Stimulated activated CD8-positive, alpha-beta memory T cell treated with anti-CD3 and anti-CD28 coated beads, Interleukin-12 subunit alpha, Interleukin-12 subunit beta, amount 100 ng/mL, for 24 hours (primary cell): ENCODE measurements around the gene CST4.
"Not testable (repeated sequence)": the region's sequence is repeated elsewhere in the genome, so short reads cannot be mapped to it uniquely, and the experiment has no call there.

ENCODE experiments used
- DNase-seq: peaks from one replicate; pipeline ENCODE4 v3.0.0-alpha.2; 2020; ENCODE audit errors: extremely low read depth

CST4 gene, protein sequence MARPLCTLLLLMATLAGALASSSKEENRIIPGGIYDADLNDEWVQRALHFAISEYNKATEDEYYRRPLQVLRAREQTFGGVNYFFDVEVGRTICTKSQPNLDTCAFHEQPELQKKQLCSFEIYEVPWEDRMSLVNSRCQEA

DNA sequence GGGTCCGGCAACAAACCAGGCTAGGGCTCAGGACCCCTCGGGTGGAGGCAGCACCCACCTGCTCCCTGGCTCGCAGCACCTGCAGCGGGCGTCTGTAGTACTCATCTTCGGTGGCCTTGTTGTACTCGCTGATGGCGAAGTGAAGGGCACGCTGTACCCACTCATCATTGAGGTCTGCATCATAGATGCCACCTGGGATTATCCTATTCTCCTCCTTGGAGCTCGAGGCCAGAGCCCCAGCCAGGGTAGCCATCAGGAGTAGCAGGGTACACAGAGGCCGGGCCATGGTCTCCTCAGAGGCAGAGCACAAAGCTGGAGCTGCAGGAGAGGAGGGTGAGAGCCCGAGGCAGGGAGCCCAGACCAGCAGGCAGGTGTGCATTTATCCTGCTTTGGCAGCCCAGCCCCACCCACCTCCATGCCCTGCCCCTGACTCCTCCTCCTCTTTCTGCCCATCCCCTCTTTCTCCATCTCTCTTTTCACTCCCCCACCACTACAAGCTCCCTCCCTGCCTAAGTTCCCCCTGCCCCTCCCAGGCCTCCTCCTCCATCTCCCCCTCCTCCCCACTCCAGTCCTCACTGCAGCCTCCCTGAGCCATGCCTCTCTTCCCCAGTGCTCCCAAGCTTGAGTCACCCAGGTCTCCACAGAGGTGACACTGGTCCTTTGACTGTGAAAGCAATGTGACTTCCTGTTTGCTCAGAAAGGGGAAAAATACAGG is at the start of gene CST4:
Gene CST4 (minus strand): TSS at position 355 of the 715 bp plus-strand sequence. CDS start 69 bp downstream, at position 286.
- not testable (repeated sequence) for DNase-seq

DNA sequence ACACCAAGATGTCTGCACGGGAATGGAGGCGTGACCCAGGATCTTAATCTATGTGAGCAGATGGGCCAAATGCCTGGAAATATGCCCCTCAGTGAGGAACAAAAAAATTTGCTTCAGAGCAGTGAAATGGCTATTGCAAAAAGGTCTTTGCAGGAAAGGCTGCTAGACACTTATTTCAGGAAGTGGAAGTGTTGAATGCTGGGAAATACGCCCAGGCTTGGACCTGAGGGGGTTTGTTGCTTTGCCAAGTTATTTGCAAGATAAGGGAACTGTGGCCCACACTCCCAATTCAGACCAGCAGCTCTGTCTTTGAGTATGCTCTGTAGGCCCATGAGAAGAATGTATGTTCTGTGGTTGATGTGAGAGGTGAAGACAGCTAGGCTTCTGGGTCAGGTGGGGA is 46.6 kb upstream of the CST4 start:
- not testable (repeated sequence) for DNase-seq

DNA sequence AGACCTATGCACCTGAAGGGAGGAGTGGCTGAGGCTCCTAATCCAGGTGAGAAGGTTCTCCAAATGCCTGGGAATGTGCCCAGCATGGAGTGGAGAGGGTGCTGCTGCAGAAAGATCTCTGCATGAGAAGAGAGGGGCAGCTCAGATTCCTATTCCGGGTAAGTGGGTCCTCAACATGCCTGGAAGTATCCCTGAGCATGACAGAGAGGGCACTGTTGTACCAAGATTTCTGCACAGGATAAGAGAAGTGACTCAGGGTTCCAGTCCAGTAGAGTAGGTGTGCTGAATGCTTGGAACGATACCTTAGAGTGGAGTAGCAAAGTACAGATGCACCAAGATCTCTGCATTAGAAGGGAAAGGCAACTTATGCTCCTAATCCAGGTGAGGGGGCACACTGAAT is 46.1 kb upstream of the CST4 start:
- DNase-seq, result not testable (repeated sequence)

DNA sequence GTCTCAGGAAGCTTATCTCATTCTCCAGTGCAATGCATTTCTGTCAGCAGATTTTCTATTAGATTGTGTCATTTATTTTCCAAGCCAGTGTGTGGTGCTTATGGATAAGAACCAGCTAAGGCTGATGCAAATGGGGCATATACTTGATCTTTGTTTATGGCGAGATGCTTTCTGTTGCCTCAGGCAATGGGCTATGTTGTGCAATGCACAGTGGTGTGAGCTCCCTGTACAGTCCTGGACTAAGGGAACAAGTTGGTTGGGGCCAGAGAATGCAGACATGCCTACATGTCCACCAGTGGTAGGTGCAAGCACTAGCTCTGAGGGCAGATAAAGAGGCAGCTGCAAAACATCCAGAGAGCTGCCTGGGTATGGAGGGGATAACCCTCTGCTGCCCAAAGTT is 45.6 kb upstream of the CST4 start:
- DNase-seq, result not testable (repeated sequence)

DNA sequence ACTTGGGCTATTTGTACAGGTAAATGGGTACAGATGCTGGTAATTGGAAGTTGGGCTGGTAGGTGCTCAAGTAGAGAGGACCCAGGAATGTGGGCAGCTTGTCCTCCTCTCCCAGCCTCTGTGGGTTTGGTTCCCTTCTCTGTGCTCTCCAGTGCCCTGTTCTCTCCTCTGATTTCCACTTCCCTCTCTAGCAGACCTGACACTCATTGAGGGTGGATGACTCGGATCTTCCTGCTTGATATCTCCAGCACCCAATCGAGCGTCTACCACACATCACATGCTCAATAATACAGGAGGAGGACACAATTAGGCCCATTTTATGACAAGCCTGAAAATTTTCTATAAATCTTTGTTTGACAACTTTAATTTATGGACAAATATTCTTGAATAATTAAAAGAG is 38.2 kb upstream of the CST4 start:
- no peak for DNase-seq

DNA sequence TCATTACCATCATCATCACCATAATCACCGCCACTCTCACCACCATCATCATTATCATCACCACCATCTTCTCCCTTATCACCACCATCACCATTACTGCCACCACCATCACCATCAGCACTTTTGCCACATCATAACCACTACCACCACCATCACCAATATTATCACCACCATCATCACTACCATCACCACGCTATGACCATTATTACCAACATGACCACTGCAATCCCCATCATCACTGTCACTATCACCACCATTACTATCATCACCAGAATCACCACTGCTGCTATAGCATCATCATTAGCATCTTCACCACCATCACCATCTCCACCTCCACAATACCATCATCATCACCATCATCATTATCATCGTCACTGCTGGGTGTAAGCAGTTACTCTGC is 36.3 kb upstream of the CST4 start:
- DNase-seq, result no peak

DNA sequence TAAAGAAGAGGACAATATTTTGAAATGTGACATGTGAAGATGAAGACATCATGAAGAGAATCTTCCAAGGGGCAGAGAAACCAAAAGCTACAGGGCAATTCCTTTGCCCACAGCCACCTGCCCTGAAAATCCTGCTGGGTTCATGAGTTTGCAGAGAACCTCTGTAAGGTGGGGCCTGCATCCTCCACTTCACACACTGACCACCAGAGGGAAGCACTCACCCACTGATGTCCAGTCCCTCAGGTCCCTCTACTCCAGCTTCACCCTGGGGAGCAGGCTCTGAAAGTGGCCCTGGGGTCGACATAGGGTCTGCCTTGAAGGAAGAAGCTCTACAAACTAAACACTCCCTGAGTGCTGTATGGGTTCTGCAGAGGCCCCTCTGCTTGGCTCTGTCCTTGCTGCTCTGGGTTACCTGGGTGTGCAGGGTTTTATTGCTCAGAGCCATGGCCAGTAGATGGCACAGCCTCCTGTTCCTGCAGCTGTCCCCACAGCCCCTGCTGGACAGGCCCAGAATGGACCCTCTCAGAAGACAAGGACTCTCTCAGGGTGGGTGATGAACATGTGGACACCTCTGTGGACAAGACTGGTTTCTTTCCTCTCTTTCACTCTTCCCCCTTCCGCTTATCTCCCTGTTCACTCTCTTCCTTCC is 34.9 kb upstream of the CST4 start:
- not testable (repeated sequence) for DNase-seq

DNA sequence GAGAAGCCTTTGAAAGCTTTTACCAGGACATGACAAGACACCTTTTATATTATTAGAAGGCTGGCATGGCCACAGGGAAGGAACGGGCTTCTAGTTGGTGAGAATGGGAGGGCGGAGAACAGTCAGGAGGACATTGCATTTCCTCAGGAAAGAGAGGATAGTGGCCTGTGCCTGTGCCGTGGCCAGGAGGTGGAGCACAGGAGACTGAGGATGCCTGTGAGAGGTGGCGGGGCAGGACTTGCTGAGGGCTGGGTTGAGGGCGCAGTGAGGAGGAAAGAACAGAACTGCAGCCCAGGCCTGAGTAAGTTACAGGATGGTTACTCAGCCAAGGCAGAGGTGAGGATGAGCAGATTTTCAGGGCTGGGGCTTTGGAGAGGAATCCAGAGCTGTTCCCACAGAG is 34.0 kb upstream of the CST4 start:
- not testable (repeated sequence) for DNase-seq

DNA sequence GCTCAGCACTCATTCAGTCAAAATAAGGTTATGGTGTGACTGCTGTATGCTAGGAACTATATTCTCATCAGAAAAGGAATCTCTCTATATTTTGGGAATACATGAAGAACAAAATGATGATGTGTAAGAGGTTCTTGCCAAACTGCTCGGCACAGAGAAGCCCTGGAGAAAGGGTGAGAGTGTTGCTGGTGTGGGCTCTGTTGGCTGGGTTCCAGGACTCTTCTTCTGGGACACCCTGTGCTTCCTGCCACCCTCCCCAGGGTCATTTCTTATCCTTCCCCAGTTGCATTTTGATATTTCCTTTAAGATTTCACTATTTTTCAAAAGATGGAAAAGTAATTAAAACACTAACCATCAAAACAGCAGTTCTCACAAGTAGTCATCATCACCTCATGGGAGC is 33.1 kb upstream of the CST4 start:
- no peak for DNase-seq

DNA sequence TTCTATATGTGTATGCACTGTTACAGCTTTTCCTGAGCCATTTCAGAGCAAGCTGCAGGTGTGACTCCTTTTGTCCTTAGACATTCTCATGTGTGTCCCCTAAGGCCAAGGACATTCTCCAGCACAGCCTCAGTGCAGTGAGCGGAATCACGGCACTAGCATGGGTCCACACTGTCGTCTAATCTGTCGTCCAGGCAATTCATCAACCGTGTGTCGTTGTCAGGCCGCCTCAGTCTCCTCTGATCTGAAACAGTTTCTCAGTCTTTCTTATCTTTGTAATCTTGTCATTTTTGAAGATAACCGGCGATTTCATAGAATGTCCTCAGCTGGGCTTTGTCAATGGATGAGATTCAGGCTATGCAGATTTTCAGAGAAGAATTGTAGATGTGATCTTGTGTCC is 30.5 kb upstream of the CST4 start:
- DNase-seq, result not testable (repeated sequence)

DNA sequence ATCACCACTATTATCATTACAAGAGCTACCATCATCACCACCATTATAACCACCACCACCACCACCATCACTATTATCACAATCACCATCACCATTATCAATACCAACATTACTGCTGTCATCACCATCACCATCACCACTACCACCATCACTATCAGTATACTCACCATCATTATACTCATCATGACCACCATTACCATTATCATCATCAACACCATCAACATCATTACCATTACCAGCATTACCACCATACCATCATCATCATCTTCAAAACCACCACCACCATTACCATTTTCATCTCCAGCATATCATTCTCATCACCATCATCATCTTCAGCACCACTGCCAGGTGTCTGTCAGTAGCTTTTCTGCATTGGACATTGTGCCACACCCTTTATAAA is 22.9 kb upstream of the CST4 start:
- DNase-seq, result not testable (repeated sequence)

DNA sequence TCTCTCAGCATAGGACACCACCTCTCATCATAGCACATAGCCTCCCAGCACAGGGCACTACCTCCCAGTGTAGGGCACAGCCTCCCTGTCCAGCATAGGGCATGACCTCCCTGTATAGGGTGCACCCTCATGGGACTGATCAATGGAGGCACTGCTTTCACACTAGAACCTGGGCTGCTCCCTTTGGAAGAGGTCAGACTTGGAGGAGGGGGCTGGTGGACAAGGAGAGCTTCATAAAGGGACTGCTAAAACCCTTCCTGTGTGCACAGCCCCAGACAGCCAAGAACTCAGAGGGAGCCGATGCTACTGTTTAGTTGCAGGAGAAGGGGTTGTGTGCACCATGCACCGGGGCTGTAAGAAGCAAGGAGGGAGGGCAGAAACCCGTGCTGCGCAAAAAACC is 21.9 kb upstream of the CST4 start:
- no peak for DNase-seq

DNA sequence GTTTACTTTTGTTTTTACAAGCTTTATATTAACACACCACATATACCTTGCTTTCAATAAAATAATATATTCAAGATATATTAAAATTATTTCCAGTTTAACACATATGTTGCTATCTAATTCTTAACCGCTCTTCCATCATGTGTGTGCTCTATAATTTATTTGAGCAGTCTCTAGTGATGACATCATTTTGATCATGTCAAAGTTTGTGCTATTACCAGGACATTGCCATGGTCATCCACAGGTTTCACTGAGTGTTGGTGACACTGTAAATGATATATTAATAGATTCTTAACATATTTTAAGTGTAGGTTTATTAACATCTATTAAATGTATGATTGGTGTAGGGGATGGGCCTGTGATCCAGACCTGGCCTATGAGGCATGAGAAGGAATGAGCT is 17.1 kb upstream of the CST4 start:
- no peak for DNase-seq

DNA sequence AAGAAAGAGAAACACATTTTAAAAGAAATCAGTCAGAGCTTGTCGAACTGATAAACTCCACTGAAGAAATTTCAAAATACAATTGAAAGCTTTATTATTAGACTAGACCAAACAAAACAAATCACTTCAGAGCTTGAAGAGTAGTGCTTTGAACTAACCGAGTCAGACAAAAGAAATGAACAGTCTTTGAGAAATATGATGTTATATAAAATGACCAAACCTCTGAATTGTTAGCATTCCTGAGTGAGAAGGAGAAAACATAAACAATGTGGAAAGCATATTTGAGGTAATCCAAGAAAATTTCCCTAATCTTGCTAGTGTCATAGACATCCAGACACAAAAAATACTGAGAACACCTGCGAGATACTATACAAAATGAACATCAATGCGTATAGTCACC is 13.2 kb upstream of the CST4 start:
- DNase-seq, result no peak

DNA sequence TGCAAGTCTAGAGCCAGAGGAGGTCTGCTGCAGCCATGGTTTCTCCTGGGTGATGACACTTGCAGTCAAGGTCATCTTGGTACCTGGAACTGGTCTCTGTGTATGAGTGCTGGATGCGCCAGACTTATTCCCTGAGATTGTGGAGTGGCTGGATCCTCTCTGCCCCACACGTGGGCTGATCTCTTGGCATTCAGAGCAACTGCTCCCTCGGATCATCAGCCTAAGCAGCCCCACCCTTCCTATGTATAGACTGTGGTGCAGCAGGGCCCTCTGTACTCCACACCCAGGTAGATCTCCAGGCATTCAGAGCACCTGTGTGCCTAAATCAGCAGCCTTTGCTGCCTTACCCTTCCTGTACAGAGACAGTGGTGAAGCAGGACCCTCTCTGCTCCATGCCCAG is 12.1 kb upstream of the CST4 start:
- no peak for DNase-seq

DNA sequence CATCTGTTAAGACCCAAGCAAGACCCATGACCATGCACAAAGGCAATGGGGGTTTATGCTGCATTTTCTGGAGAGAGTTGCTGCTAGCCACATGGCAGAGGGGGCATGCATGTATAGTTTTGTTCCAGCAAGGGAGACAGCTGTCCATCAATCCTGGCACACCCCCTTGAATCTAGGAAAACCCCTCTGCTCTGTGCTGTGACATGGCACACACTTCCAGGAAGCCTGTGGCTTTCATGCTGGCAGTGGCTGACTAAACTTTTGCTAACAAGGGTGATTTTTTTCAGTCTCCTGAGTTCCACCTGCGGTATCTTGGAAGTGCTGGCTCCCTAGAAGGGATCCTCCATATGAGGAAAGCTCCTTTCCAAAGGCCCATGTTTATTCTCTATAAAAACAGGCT is 9.1 kb upstream of the CST4 start:
- no peak for DNase-seq

DNA sequence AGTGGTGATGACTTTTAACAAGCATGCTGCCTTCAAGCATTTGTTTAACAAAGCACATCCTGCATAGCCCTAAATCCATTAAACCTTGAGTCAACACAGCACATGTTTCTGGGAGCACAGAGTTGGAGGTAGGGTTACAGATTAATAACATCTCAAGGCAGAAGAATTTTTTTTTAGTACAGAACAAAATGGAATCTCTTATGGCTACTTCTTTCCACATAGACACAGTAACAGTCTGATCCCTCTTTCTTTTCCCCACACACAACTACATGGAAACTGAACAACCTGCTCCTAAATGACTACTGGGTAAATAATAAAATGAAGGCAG is 6.2 kb upstream of the CST4 start:
- DNase-seq, result not testable (repeated sequence)

DNA sequence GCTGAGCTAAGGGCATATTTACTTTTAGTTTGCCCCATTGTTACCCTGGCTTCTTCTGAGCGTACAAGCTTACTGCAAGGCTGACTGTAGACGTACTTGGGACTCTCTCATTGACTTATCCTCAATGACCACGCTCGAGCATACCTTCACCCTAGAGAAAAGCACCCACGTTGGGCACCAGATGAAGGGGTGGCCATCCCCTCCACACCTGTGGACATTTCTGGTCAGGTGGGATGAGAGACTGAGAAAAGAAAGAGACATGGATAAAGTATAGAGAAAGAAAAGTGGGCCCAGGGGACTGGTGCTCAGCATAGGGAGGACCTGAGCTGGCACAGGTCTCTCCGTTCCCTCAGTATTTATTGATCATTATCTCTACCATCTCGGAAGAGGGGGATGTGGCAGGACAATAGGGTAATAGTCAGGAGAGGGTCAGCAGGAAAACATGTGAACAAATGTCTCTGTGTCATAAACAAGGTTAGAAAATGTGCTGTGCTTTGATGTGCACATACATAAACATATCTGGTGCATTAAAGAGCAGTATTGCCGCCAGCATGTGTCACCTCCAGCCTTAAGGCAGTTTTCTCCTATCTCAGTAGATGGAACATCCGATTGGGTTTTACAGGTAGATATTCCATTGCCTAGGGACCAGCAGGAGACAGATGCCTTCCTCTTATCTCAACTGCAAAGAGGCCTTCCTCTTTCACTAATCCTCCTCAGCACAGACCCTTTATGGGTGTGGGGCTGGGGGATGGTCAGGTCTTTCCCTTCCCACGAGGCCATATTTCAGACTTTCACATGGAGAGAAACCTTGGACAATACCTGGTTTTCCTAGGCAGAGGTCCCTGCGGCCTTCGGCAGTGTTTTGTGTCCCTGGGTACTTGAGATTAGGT is 5.6 kb upstream of the CST4 start:
- not testable (repeated sequence) for DNase-seq

DNA sequence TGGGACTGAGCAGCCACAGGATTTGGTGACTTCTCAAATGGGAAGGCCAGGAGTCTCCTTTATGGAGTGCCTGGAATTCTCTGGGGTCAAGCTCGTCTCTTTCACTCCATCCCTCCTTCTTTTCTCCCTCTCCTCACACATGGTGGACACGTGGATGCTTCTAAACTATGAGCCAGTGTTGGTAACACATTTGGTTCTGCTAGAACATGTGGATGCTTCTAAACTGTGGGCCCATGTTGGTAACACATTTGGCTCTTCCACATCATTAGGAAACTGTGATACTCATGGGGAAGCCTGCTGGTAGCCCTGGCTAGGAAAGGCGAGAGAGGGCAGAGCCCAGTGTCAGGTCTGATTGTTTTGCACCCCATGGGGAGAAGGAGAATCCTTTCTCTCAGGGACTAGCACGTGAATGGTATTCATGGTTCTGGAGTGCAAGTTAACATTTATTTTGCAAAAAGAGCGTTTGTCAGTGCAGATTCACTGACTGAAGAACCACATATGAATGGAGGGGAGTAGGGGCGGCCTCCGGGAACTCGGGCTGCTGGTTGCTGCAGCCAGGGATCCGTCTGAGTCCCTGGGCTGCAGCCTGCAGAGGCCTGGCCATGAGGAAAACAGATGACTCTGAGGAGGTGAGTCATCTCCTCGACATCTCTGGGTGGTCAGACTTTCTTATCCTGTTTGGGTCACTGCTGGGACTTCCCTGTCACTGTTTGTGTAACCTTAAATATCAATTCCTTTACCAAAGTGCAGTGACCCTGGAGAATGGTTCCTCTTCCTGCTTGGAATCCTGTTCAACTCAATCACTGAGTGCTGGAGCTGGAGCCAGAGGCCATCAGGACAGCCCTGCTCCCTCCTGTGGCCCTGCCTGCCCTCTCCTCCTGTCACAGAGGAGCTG is 4.1 kb upstream of the CST4 start:
- not testable (repeated sequence) for DNase-seq

DNA sequence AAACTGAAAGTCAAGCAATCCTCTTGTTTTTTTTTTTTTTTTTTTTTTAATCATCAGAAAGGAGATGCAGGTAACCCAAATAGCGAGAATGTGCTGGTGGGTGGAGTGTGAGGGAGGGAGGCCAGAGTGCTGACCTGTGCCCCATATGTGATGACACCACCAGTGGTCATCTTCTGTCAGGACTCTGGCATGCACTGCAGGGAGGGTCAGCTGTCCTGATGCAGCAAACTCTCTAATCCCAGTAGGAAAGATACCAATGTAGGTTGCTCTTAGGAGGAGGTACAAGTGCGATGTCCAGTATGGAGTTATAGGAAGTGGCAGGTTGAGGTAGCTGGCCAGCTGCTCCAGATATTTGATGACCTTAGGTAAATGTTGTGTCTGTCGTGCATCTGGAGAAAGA is 2.8 kb upstream of the CST4 start:
- DNase-seq, result no peak

DNA sequence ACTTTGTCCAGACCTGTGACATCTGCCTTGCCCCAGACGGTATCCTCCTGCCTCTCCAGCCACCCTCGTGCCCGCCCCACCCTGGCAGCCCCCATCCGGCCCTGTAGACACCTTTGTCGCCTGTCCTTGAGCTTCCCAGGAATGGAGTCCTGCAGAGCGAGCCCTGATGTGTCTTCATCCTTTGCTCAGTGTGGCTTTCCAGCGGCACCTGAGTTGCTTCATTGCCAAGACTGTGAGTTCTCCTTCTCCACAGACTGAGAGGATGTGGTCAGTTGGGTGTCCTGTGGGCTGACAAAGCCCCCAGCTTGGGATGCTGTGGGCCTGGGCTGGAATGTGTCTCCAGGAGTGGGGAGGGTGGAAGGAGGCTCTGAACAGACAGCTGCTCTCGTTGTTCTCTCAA is 1.7 kb upstream of the CST4 start:
- DNase-seq, result no peak

DNA sequence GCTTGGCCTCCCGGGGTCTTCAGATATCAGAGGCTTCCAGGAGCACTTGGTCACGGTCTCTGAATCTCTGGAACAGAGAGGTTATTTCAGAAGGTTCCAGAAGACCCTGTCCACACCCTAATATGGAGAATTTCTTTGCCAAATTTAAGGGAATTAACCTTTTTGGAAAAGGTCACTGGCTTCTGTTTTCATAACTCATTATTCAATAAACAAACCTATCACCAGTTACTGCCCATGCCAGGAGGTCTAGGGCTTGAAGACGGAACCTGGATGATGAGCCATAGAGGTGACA is 507 bp upstream of the CST4 start:
- DNase-seq, result no peak
